BLaER1 treated with 17β-estradiol and CSF1 and Interleukin-3, amounts not matched to agents 10 nM and 100 nM (cell line): ENCODE results near the gene TIAM2.

Experiments
- H3K27ac ChIP-seq, 11 experiments: shearing (Covaris generic); formaldehyde crosslinking; 2 replicates each; pipeline ENCODE4 v1.8.1; 2022
- H3K27me3 ChIP-seq, 11 experiments: shearing (Covaris generic); formaldehyde crosslinking; 2 replicates each; pipeline ENCODE4 v1.8.1; 2022
- H3K36me3 ChIP-seq, 11 experiments: shearing (Covaris generic); formaldehyde crosslinking; 2 replicates each; pipeline ENCODE4 v1.8.1; 2022
- H3K4me1 ChIP-seq, 10 experiments: shearing (Covaris generic); formaldehyde crosslinking; 2 replicates each; pipeline ENCODE4 v1.8.1; 2022
- H3K4me2 ChIP-seq, 11 experiments: shearing (Covaris generic); formaldehyde crosslinking; 2 replicates each; pipeline ENCODE4 v1.8.1; 2022
- H3K4me3 ChIP-seq, 10 experiments: shearing (Covaris generic); formaldehyde crosslinking; 2 replicates each; pipeline ENCODE4 v1.8.1; 2022
- H3K9ac ChIP-seq, 11 experiments: shearing (Covaris generic); formaldehyde crosslinking; 2 replicates each; pipeline ENCODE4 v1.8.1; 2022
- H3K9me3 ChIP-seq, 11 experiments: shearing (Covaris generic); formaldehyde crosslinking; replicated peaks in 1 of 11; 2 replicates each; pipeline ENCODE4 v1.8.1; 2022
- H4K20me1 ChIP-seq, 11 experiments: shearing (Covaris generic); formaldehyde crosslinking; 2 replicates each; pipeline ENCODE4 v1.8.1; 2022
- Cebpa-rat ChIP-seq, 11 experiments: shearing (Covaris generic); IDR thresholded peaks; 2 replicates each; pipeline ENCODE4 v1.8.1; 2022

TIAM2 gene

GRCh38 chr6:154996841-154997311 lies 1.8 kb downstream of the TIAM2 start:
- Histone ChIP-seq H3K4me3 (no peak overlapping the region), H3K4me1 (peaks cover 0 to 26% (median 21%) of the 10 kb centered on the region in 10 experiments; a peak in 16 of 20 replicates), H3K27ac (no peak overlapping the region), H4K20me1 (no peaks in the 10 kb centered on the region; a peak in 1 of 22 replicates), H3K36me3 (no peaks in the 10 kb centered on the region), H3K9me3 (no peaks in the 10 kb centered on the region), H3K27me3 (peaks cover 19 to 26% (median 23%) of the 10 kb centered on the region in 11 experiments), H3K4me2 (peak overlapping the region in 6 of 11 experiments; percentile 83 to 96 (median 94); a peak in 10 of 22 replicates), H3K9ac (no peak overlapping the region)
- TF ChIP-seq Cebpa-rat (IDR thresholded peaks at IDR 0.05): no peak

- no peak for TF ChIP-seq Cebpa-rat (IDR thresholded peaks at IDR 0.05)
- Histone ChIP-seq H3K4me2 (no peak overlapping the region), H3K27me3 (peaks cover 19 to 26% (median 23%) of the 10 kb centered on the region in 11 experiments), H3K4me1 (peaks cover 0 to 26% (median 21%) of the 10 kb centered on the region in 10 experiments; a peak in 16 of 20 replicates), H3K36me3 (no peaks in the 10 kb centered on the region), H3K27ac (no peak overlapping the region), H3K4me3 (no peak overlapping the region), H3K9ac (no peak overlapping the region), H4K20me1 (no peaks in the 10 kb centered on the region; a peak in 1 of 22 replicates), H3K9me3 (no peaks in the 10 kb centered on the region)
Measured at GRCh38 chr6:154998855-154999254, 3.7 kb downstream of the TIAM2 start.

GRCh38 chr6:155001482-155001881 lies 6.4 kb downstream of the TIAM2 start:
- Histone ChIP-seq H3K9ac (no peak overlapping the region), H3K27ac (no peak overlapping the region), H3K36me3 (no peaks in the 10 kb centered on the region), H4K20me1 (no peaks in the 10 kb centered on the region), H3K4me2 (peak overlapping the region in 4 of 11 experiments; percentile 14 to 56 (median 50); a peak in 4 of 22 replicates), H3K27me3 (peaks cover 9 to 13% (median 12%) of the 10 kb centered on the region in 11 experiments), H3K9me3 (no peaks in the 10 kb centered on the region), H3K4me1 (peaks cover 0 to 19% (median 14%) of the 10 kb centered on the region in 10 experiments; a peak in 15 of 20 replicates), H3K4me3 (no peak overlapping the region)
- TF ChIP-seq Cebpa-rat (IDR thresholded peaks at IDR 0.05): no peak

- TF ChIP-seq Cebpa-rat (IDR thresholded peaks at IDR 0.05): no peak
- Histone ChIP-seq H4K20me1 (no peaks in the 10 kb centered on the region), H3K4me3 (no peak overlapping the region), H3K9ac (no peak overlapping the region), H3K27ac (no peak overlapping the region), H3K36me3 (no peaks in the 10 kb centered on the region), H3K4me2 (no peak overlapping the region), H3K9me3 (no peaks in the 10 kb centered on the region), H3K4me1 (peaks cover 0 to 16% (median 10%) of the 10 kb centered on the region in 10 experiments; a peak in 13 of 20 replicates), H3K27me3 (peaks cover 5 to 9% (median 8%) of the 10 kb centered on the region in 11 experiments)
Measured at GRCh38 chr6:155001934-155002333, 6.8 kb downstream of the TIAM2 start.

GRCh38 chr6:155003476-155003875 lies 8.4 kb downstream of the TIAM2 start:
- H3K4me1 ChIP-seq: peaks cover 0 to 16% (median 8%) of the 10 kb centered on the region in 10 experiments; a peak in 12 of 20 replicates

GRCh38 chr6:155004017-155004416 lies 8.9 kb downstream of the TIAM2 start:
- Histone ChIP-seq H3K4me2 (no peak overlapping the region), H3K27me3 (no peaks in the 10 kb centered on the region), H3K4me3 (no peak overlapping the region), H3K27ac (no peak overlapping the region), H4K20me1 (no peaks in the 10 kb centered on the region), H3K9ac (no peak overlapping the region), H3K9me3 (no peaks in the 10 kb centered on the region), H3K4me1 (peaks cover 0 to 16% (median 8%) of the 10 kb centered on the region in 10 experiments; a peak in 12 of 20 replicates), H3K36me3 (no peaks in the 10 kb centered on the region)
- TF ChIP-seq Cebpa-rat (IDR thresholded peaks at IDR 0.05): no peak

More at GRCh38 chr6:155003476-155003875, 8.4 kb downstream of the TIAM2 start:
- Histone ChIP-seq H3K9me3 (no peaks in the 10 kb centered on the region), H3K4me3 (no peak overlapping the region), H3K27ac (no peak overlapping the region), H3K4me2 (no peak overlapping the region), H3K36me3 (no peaks in the 10 kb centered on the region), H4K20me1 (no peaks in the 10 kb centered on the region), H3K27me3 (no peaks in the 10 kb centered on the region), H3K9ac (no peak overlapping the region)
- no peak for TF ChIP-seq Cebpa-rat (IDR thresholded peaks at IDR 0.05)

GRCh38 chr6:155004576-155005372 lies 9.7 kb downstream of the TIAM2 start:
- H4K20me1 ChIP-seq: no peaks in the 10 kb centered on the region

GRCh38 chr6:155008625-155009024 lies 13.5 kb downstream of the TIAM2 start:
- H3K9ac ChIP-seq: no peak overlapping the region
- H3K9me3 ChIP-seq: peaks cover 0 to 9% (median 0%) of the 10 kb centered on the region in 11 experiments; a peak in 3 of 22 replicates
- no peak for TF ChIP-seq Cebpa-rat (IDR thresholded peaks at IDR 0.05)
- H3K27ac ChIP-seq: no peak overlapping the region
- no peaks in the 10 kb centered on the region for H3K27me3 ChIP-seq
- no peak overlapping the region for H3K4me3 ChIP-seq
- no peaks in the 10 kb centered on the region for H3K4me1 ChIP-seq
- no peaks in the 10 kb centered on the region for H4K20me1 ChIP-seq
- no peak overlapping the region for H3K4me2 ChIP-seq
- no peaks in the 10 kb centered on the region for H3K36me3 ChIP-seq

More at GRCh38 chr6:155004576-155005372, 9.7 kb downstream of the TIAM2 start:
- no peaks in the 10 kb centered on the region for H3K36me3 ChIP-seq
- H3K27ac ChIP-seq: no peak overlapping the region
- TF ChIP-seq Cebpa-rat (IDR thresholded peaks at IDR 0.05): peak in 2 of 11 experiments; percentile 8 to 22; a peak in 1 of 22 replicates
- H3K4me2 ChIP-seq: no peak overlapping the region
- peaks cover 0 to 16% (median 8%) of the 10 kb centered on the region in 10 experiments; a peak in 12 of 20 replicates for H3K4me1 ChIP-seq
- peaks cover 0 to 6% (median 0%) of the 10 kb centered on the region in 11 experiments; a peak in 3 of 22 replicates for H3K9me3 ChIP-seq
- H3K4me3 ChIP-seq: no peak overlapping the region
- H3K27me3 ChIP-seq: no peaks in the 10 kb centered on the region
- no peak overlapping the region for H3K9ac ChIP-seq

GRCh38 chr6:155010940-155011339 lies 15.8 kb downstream of the TIAM2 start:
- no peaks in the 10 kb centered on the region for H4K20me1 ChIP-seq
- peaks cover 0 to 9% (median 0%) of the 10 kb centered on the region in 11 experiments; a peak in 3 of 22 replicates for H3K9me3 ChIP-seq
- H3K4me2 ChIP-seq: no peak overlapping the region
- no peak overlapping the region for H3K9ac ChIP-seq
- H3K4me1 ChIP-seq: peaks cover 0 to 3% (median 0%) of the 10 kb centered on the region in 10 experiments; a peak in 1 of 20 replicates
- no peaks in the 10 kb centered on the region for H3K36me3 ChIP-seq
- H3K4me3 ChIP-seq: no peak overlapping the region
- H3K27ac ChIP-seq: no peak overlapping the region
- TF ChIP-seq Cebpa-rat (IDR thresholded peaks at IDR 0.05): no peak
- H3K27me3 ChIP-seq: no peaks in the 10 kb centered on the region
